Endothelial cell of umbilical vein (primary cell): ENCODE measurements around the gene ATR. TPM values are rescaled to one million over a fixed set of nuclear protein-coding genes. Genes with fewer than 3 reads are reported as not detected.

Source experiments
- BruUV-seq: library from RNA; stranded (reverse); fragments of 400-500 nt; replicated peaks from 2 replicates; lab custom pipeline; 2021; lab: Mats Ljungman, UMichigan
- CTCF ChIA-PET: fragments of 300-600, 350-600 bp; sonication (Branson Sonifier 250); formaldehyde crosslinking; loops from one replicate; lab custom pipeline; 2021; ENCODE audit warnings: antibody characterized with exemption, inconsistent platforms; lab: Charles Lee
- POLR2A ChIA-PET: fragments of 300-600, 350-600 bp; sonication (Branson Sonifier 250); formaldehyde crosslinking; loops from one replicate; lab custom pipeline; 2021; ENCODE audit warnings: antibody characterized with exemption, inconsistent platforms; lab: Charles Lee
- DNase-seq: peaks from one replicate; pipeline ENCODE4 v3.0.0-alpha.2; 2011; ENCODE audit warnings: low read depth, low spot score
- FAIRE-seq: peaks from 2 replicates; lab custom pipeline; 2011; peaks lifted over from hg19 to GRCh38; lab: Jason Lieb, UNC
- H2AFZ ChIP-seq: 2 replicates; pipeline ENCODE4 v1.6.0; 2012; ENCODE audit warnings: low read depth, low read length, control low read depth, inconsistent platforms
- H3K27ac ChIP-seq: 2 replicates; pipeline ENCODE4 v1.5.1; 2011; ENCODE audit warnings: low read depth, mild to moderate bottlenecking, control low read depth, low read length, moderate library complexity; ENCODE audit not compliant: insufficient read depth
- H3K27me3 ChIP-seq, 2 experiments: 2 replicates each; pipeline versions ENCODE4 v1.6.0 to v1.6.1; 2011; ENCODE audit warnings: low read length in 2 of 2, mixed read lengths in 1 of 2; ENCODE audit not compliant: control insufficient read depth in 2 of 2, insufficient read depth in 2 of 2
- H3K36me3 ChIP-seq, 2 experiments: 2 replicates in 1 of 2; 3 replicates in 1 of 2; pipeline ENCODE4 v1.5.1; 2011; ENCODE audit warnings: low read length in 2 of 2, mild to moderate bottlenecking in 1 of 2, moderate library complexity in 1 of 2; ENCODE audit not compliant: control insufficient read depth in 2 of 2, insufficient read depth in 2 of 2; ENCODE audit errors: extremely low read depth in 1 of 2
- H3K4me1 ChIP-seq: 3 replicates; pipeline ENCODE4 v1.5.1; 2011; ENCODE audit warnings: mild to moderate bottlenecking, low read length; ENCODE audit not compliant: control insufficient read depth, insufficient read depth; ENCODE audit errors: extremely low read depth
- H3K4me2 ChIP-seq: 2 replicates; pipeline ENCODE4 v1.6.1; 2011; ENCODE audit warnings: low read length, control low read depth, mixed read lengths; ENCODE audit not compliant: insufficient read depth
- H3K4me3 ChIP-seq, 3 experiments: fragments of 200-600 bp in 1 of 3; sonication (generic), shearing (Covaris generic) in 1 of 3; replicated peaks in 1 of 3; 2 replicates each; pipeline ENCODE4 v1.5.1; 2011 to 2016; ENCODE audit warnings: control low read depth in 3 of 3, low read length in 3 of 3, mild to moderate bottlenecking in 2 of 3, inconsistent platforms in 1 of 3, low read depth in 1 of 3, moderate library complexity in 1 of 3; ENCODE audit not compliant: insufficient read depth in 1 of 3
- H3K79me2 ChIP-seq: 2 replicates; pipeline ENCODE4 v1.6.0; 2012; ENCODE audit warnings: low read length, inconsistent platforms; ENCODE audit not compliant: control insufficient read depth, insufficient read depth
- H3K9ac ChIP-seq: replicated peaks from 2 replicates; pipeline ENCODE3; 2011; ENCODE audit warnings: low read length, control low read depth; ENCODE audit not compliant: insufficient read depth; ENCODE audit errors: extremely low read depth
- H3K9me1 ChIP-seq: replicated peaks from 3 replicates; pipeline ENCODE4 v1.6.0; 2011; ENCODE audit warnings: mild to moderate bottlenecking, low read length; ENCODE audit not compliant: control insufficient read depth, insufficient read depth; ENCODE audit errors: extremely low read depth
- H3K9me3 ChIP-seq: replicated peaks from 2 replicates; pipeline ENCODE4 v1.5.1; 2012; ENCODE audit warnings: low read length, inconsistent platforms; ENCODE audit not compliant: control insufficient read depth, insufficient read depth
- H4K20me1 ChIP-seq: replicated peaks from 2 replicates; pipeline ENCODE3; 2011; ENCODE audit warnings: mild to moderate bottlenecking, low read length; ENCODE audit not compliant: control insufficient read depth, insufficient read depth; ENCODE audit errors: extremely low read depth
- EZH2 ChIP-seq: IDR thresholded peaks from 2 replicates; pipeline ENCODE4 v1.6.1; 2012; ENCODE audit warnings: borderline replicate concordance, low read depth, mild to moderate bottlenecking, moderate library complexity, low read length, inconsistent platforms; ENCODE audit not compliant: severe bottlenecking
- FOS ChIP-seq: IDR thresholded peaks from 2 replicates; pipeline ENCODE4 v1.6.1; 2011; ENCODE audit warnings: mild to moderate bottlenecking, low read length, moderate library complexity, borderline replicate concordance; ENCODE audit not compliant: insufficient read depth
- GATA2 ChIP-seq: IDR thresholded peaks from 2 replicates; pipeline ENCODE4 v1.7.0; 2011; ENCODE audit warnings: low read depth, mild to moderate bottlenecking, moderate library complexity, mixed read lengths, low read length; ENCODE audit not compliant: insufficient read length, insufficient read depth
- JUN ChIP-seq: IDR thresholded peaks from 2 replicates; pipeline ENCODE4 v1.6.1; 2011; ENCODE audit warnings: borderline replicate concordance, low read depth; ENCODE audit not compliant: insufficient read length, insufficient read depth
- MYC ChIP-seq: IDR thresholded peaks from one replicate; pipeline ENCODE4 v1.6.1; 2011; ENCODE audit warnings: mild to moderate bottlenecking, low read depth, low read length
- POLR2A ChIP-seq: IDR thresholded peaks from 2 replicates; pipeline ENCODE4 v1.6.1; 2012; ENCODE audit warnings: low read depth, mild to moderate bottlenecking, control low read depth, low read length
- POLR2AphosphoS5 ChIP-seq: IDR thresholded peaks from 2 replicates; pipeline ENCODE4 v1.6.1; 2012; ENCODE audit warnings: low read depth, mild to moderate bottlenecking, control low read depth, low read length, moderate library complexity; ENCODE audit not compliant: insufficient read depth
- dilution Hi-C: fragments of 300-500 bp; cut with MboI; formaldehyde crosslinking; loops from one replicate; pipeline ENCODE4 v1.15.0; 2019; ENCODE audit warnings: low sequenced_read_pairs; ENCODE audit not compliant: extremely low pct_ligation_motif_present
- intact Hi-C: fragments of 100-400 bp; cut with micrococcal nuclease; formaldehyde crosslinking; loops from one replicate; pipeline ENCODE4 v1.10.0; 2022
- polyA plus RNA-seq, 4 experiments: library from polyadenylated mRNA; depleted of rRNA in 3 of 4; stranded (reverse) in 3 of 4; unstranded in 1 of 4; fragments of >200 nt; gene quantifications; 2 replicates each; pipeline versions ENCODE4 v1.2.1 to v1.2.3, GENCODE V29; 2011 to 2012; ENCODE audit warnings: missing spikeins in 1 of 4
- total RNA-seq: library from RNA; stranded (reverse); gene quantifications from 2 replicates; pipeline ENCODE4 v1.2.3, GENCODE V29; 2021
- TF ChIP-seq, protein P1 (sequence below), 2 donors: IDR thresholded peaks; 1 replicate in 1 of 2; 2 replicates in 1 of 2; pipeline ENCODE4 v1.5.1; 2011; ENCODE audit warnings: low read length in 2 of 2, mild to moderate bottlenecking in 2 of 2, moderate library complexity in 2 of 2, control low read depth in 1 of 2, inconsistent platforms in 1 of 2, low read depth in 1 of 2; ENCODE audit not compliant: insufficient read depth in 1 of 2; ENCODE audit errors: extremely low read depth in 1 of 2
- TF ChIP-seq, protein P2 (sequence below): IDR thresholded peaks from 2 replicates; pipeline ENCODE4 v1.6.1; 2011; ENCODE audit not compliant: insufficient read depth, insufficient read length

Gene ATR
- total and polyA plus RNA-seq, 2 donors (not counting 3 experiments of a cell fraction or from before 2014, with no cell fraction given) = 6.3 to 23.6 TPM

DNA sequence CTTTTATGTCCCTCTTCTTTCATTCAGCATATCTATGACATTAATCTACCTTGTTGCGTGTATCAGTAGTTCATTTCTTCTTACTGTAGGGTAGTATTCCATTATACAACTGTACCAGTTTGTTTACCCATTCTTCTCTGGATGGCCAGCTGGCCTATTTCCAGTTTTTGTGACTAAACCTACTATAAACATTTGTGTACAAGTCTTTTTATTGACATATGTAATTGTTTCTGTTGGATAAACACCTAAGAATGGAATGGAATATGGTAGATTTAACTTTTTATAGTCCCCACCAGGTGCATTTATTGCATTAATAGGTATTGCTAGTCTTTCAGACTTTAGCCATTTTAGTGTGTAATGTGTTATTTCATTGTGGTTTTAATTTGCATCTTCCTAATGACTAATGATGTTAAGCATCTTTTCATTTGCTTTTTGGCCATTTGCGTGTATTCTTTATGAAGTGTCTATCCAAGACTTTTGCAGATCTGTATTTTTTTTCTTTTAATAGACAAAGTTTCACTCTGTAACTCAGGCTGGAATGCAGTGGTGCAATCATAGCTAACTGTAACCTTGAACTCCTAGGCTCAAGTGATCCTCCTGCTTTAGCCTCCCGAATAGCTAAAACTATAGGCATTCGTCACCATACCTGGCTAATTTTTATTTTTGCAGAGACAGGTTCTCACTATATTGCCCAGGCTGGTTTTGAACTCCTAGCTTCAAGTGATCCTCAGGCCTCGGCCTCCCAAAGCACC lies 88.8 kb downstream of the ATR start:
- TF ChIP-seq, protein P1, sequence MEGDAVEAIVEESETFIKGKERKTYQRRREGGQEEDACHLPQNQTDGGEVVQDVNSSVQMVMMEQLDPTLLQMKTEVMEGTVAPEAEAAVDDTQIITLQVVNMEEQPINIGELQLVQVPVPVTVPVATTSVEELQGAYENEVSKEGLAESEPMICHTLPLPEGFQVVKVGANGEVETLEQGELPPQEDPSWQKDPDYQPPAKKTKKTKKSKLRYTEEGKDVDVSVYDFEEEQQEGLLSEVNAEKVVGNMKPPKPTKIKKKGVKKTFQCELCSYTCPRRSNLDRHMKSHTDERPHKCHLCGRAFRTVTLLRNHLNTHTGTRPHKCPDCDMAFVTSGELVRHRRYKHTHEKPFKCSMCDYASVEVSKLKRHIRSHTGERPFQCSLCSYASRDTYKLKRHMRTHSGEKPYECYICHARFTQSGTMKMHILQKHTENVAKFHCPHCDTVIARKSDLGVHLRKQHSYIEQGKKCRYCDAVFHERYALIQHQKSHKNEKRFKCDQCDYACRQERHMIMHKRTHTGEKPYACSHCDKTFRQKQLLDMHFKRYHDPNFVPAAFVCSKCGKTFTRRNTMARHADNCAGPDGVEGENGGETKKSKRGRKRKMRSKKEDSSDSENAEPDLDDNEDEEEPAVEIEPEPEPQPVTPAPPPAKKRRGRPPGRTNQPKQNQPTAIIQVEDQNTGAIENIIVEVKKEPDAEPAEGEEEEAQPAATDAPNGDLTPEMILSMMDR (IDR thresholded peaks at IDR 0.05; ENCODE audit: extremely low read depth in 1 of 2, insufficient read depth in 1 of 2, low read depth in 1 of 2, low read length in 2 of 2) = no peak
- TF ChIP-seq POLR2A (no peak), MYC (no peak), GATA2 (no peak), JUN (no peak), EZH2 (no peak), POLR2AphosphoS5 (no peak), FOS (no peak)
- TF ChIP-seq, protein P2, sequence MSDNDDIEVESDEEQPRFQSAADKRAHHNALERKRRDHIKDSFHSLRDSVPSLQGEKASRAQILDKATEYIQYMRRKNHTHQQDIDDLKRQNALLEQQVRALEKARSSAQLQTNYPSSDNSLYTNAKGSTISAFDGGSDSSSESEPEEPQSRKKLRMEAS = no peak
- no TSS peak for BruUV-seq
- H3K4me2 ChIP-seq = no peak overlapping the region
- ChIA-PET POLR2A (no interaction called here), CTCF (no interaction called here)
- no peaks in the 10 kb centered on the region for H3K4me1 ChIP-seq
- no peaks in the 10 kb centered on the region for H4K20me1 ChIP-seq
- no peak overlapping the region for H3K27ac ChIP-seq
- H3K79me2 ChIP-seq = no peaks in the 10 kb centered on the region
- DNase-seq (peak; percentile 6), FAIRE-seq (no peak)
- no peaks in the 10 kb centered on the region for H3K9me3 ChIP-seq
- no peaks in the 10 kb centered on the region for H3K9me1 ChIP-seq
- no peak overlapping the region for H3K9ac ChIP-seq
- dilution Hi-C loops (no loop called here), intact Hi-C loops (no loop called here)
- H3K4me3 ChIP-seq = no peak overlapping the region
- H3K36me3 ChIP-seq = peaks cover 0 to 15% of the 10 kb centered on the region in 2 experiments
- H2AFZ ChIP-seq = no peak overlapping the region
- no peaks in the 10 kb centered on the region for H3K27me3 ChIP-seq
